Transverse colon (tissue), 4 donors: ENCODE results near the gene ARRDC5. TPM values are rescaled to one million over a fixed set of nuclear protein-coding genes. Genes with fewer than 3 reads are reported as not detected.
"Not testable (repeated sequence)": the region's sequence is repeated elsewhere in the genome, so short reads cannot be mapped to it uniquely, and the experiment has no call there.

Experiments
- DNase-seq: peaks from one replicate; pipeline ENCODE4 v3.0.0-alpha.2; 2019
- H3K27ac ChIP-seq, 4 donors: fragments of 200-600 bp; sonication (generic); 2 replicates each; pipeline ENCODE4 v1.5.1; 2016 to 2018; ENCODE audit warnings: inconsistent platforms in 4 of 4
- H3K27me3 ChIP-seq: fragments of 200-600 bp; sonication (generic); 2 replicates; pipeline ENCODE4 v1.5.1; 2017; ENCODE audit warnings: inconsistent platforms
- H3K36me3 ChIP-seq, 4 donors: fragments of 200-600 bp; sonication (generic); 2 replicates each; pipeline ENCODE4 v1.5.1; 2017 to 2019; ENCODE audit warnings: inconsistent platforms in 4 of 4
- H3K4me1 ChIP-seq, 4 donors: fragments of 200-600 bp; sonication (generic); 2 replicates each; pipeline ENCODE4 v1.5.1; 2017 to 2020; ENCODE audit warnings: inconsistent platforms in 4 of 4
- H3K4me3 ChIP-seq, 4 donors: fragments of 200-600 bp; sonication (generic); 1 replicate in 1 of 4; 2 replicates in 3 of 4; pipeline versions ENCODE4 v1.5.1 to v1.6.1; 2017 to 2019; ENCODE audit warnings: inconsistent platforms in 4 of 4
- H3K9me3 ChIP-seq, 2 donors: fragments of 200-600 bp; sonication (generic); 2 replicates each; pipeline ENCODE4 v1.5.1; 2017 to 2019; ENCODE audit warnings: inconsistent platforms in 2 of 2
- CTCF ChIP-seq, 5 experiments: fragments of 200-600 bp in 3 of 5; fragments of 450-650 bp in 2 of 5; sonication (generic) in 3 of 5; IDR thresholded peaks; 1 replicate in 2 of 5; 2 replicates in 3 of 5; pipeline ENCODE4 v1.5.1; 2016 to 2017; ENCODE audit warnings: antibody characterized with exemption in 5 of 5, inconsistent platforms in 3 of 5, mild to moderate bottlenecking in 2 of 5, moderate library complexity in 1 of 5
- EP300 ChIP-seq: sonication (generic); formaldehyde crosslinking; IDR thresholded peaks from one replicate; pipeline ENCODE4 v1.6.1; 2017; ENCODE audit warnings: antibody characterized with exemption, low read depth
- POLR2A ChIP-seq: fragments of 450-650 bp; IDR thresholded peaks from one replicate; pipeline ENCODE4 v1.6.1; 2016; ENCODE audit warnings: antibody characterized with exemption, mild to moderate bottlenecking, moderate library complexity
- POLR2AphosphoS5 ChIP-seq, 3 donors: sonication (generic); formaldehyde crosslinking; IDR thresholded peaks; one replicate each; pipeline ENCODE4 v1.6.1; 2016; ENCODE audit warnings: antibody characterized with exemption in 3 of 3
- WGBS, 2 donors: methylation state at CpG; one replicate each; pipeline ENCODE4 v1.1.5; 2018; ENCODE audit warnings: low coverage in 1 of 2; 5-methylcytosine and 5-hydroxymethylcytosine counted together
- in situ Hi-C, 4 donors: fragments of 200-750 bp; cut with MboI; loops; one replicate each; pipeline versions ENCODE4 v1.15.0 to v1.15.1; 2017; ENCODE audit warnings: low sequenced_read_pairs in 3 of 4, low pct_ligation_motif_present in 1 of 4, low pct_unique_long_range_greater_than_20kb in 1 of 4
- intact Hi-C: fragments of 100-400 bp; cut with DNase I; formaldehyde crosslinking; loops from one replicate; pipeline ENCODE4 v1.15.1; 2023; ENCODE audit warnings: low total_unique reads
- total RNA-seq, 4 donors: library from RNA; depleted of rRNA; stranded (reverse); fragments of >200 nt; gene quantifications; one replicate each; pipeline ENCODE4 v1.1.0, GENCODE V29; 2016

The ARRDC5 gene
- total RNA-seq, 4 donors from 2014 or later, result 1.3 TPM; not detected in 3

- no peaks in the 10 kb centered on the region for H3K27me3 ChIP-seq
- H3K9me3 ChIP-seq, result no peaks in the 10 kb centered on the region
- intact Hi-C loops, result no loop called here
- H3K4me3 ChIP-seq, result no peak overlapping the region
- TF ChIP-seq EP300 (no peak), POLR2AphosphoS5 (IDR thresholded peaks at IDR 0.05) (no peak), POLR2A (no peak), CTCF (IDR thresholded peaks at IDR 0.05) (no peak)
- 87% methylated on average over 17 of the region's 22 CpGs; no CpG with 5 or more reads in 1 of the 2 donors for WGBS, 2 donors
- no peak for DNase-seq
- in situ Hi-C loops, result no loop called here
- no peaks in the 10 kb centered on the region for H3K4me1 ChIP-seq
- H3K27ac ChIP-seq, result no peak overlapping the region
- H3K36me3 ChIP-seq, result no peaks in the 10 kb centered on the region
Observed at GRCh38 chr19:4891066-4891465, 11.6 kb downstream of the ARRDC5 start.

- DNase-seq, result no peak
- intact Hi-C loops, result no loop called here
- no peaks in the 10 kb centered on the region for H3K27me3 ChIP-seq
- H3K4me1 ChIP-seq, result no peaks in the 10 kb centered on the region
- H3K27ac ChIP-seq, result no peak overlapping the region
- 91% methylated on average over 9 to 14 of the region's 14 CpGs for WGBS, 2 donors
- TF ChIP-seq EP300 (no peak), CTCF (IDR thresholded peaks at IDR 0.05) (no peak), POLR2AphosphoS5 (IDR thresholded peaks at IDR 0.05) (no peak), POLR2A (no peak)
- no peaks in the 10 kb centered on the region for H3K36me3 ChIP-seq
- H3K4me3 ChIP-seq, result no peak overlapping the region
- in situ Hi-C loops, result no loop called here
- no peaks in the 10 kb centered on the region for H3K9me3 ChIP-seq
Observed at GRCh38 chr19:4889034-4889815, 13.5 kb downstream of the ARRDC5 start.

- H3K9me3 ChIP-seq, H3K4me1 ChIP-seq: not testable (repeated sequence)
Observed at GRCh38 chr19:4887803-4888202, 14.9 kb downstream of the ARRDC5 start.

GRCh38 chr19:4884993-4885392, 17.7 kb downstream of the ARRDC5 start:
- DNase-seq, H3K9me3 ChIP-seq, H3K4me3 ChIP-seq, in situ Hi-C loops, intact Hi-C loops, H3K4me1 ChIP-seq, H3K36me3 ChIP-seq, H3K27me3 ChIP-seq, H3K27ac ChIP-seq: not testable (repeated sequence)
- 78% methylated on average over 4 of the region's 6 CpGs; no CpG with 5 or more reads in 1 of the 2 donors for WGBS, 2 donors

More at GRCh38 chr19:4887803-4888202, 14.9 kb downstream of the ARRDC5 start:
- WGBS, 2 donors, result 83% methylated on average over 3 of the region's 6 CpGs; no CpG with 5 or more reads in 1 of the 2 donors
- DNase-seq, H3K27me3 ChIP-seq, in situ Hi-C loops, H3K27ac ChIP-seq, intact Hi-C loops, H3K36me3 ChIP-seq, H3K4me3 ChIP-seq: not testable (repeated sequence)

- H3K9me3 ChIP-seq, H3K4me1 ChIP-seq, H3K27ac ChIP-seq, H3K36me3 ChIP-seq, DNase-seq, H3K27me3 ChIP-seq, H3K4me3 ChIP-seq, in situ Hi-C loops, intact Hi-C loops: not testable (repeated sequence)
- 61 to 78% methylated on average over 5 to 6 of the region's 6 CpGs for WGBS, 2 donors
Observed at GRCh38 chr19:4882874-4883273, 19.8 kb downstream of the ARRDC5 start.
